Measurements from ENCODE around the gene CLSTN3.
"Not testable (repeated sequence)": the region's sequence is repeated elsewhere in the genome, so short reads cannot be mapped to it uniquely, and the experiment has no call there.

The CLSTN3 gene

GRCh38 chr12:7176595-7176994, 46.4 kb downstream of the CLSTN3 start:
- Histone ChIP-seq H4K20me1 (ENCODE audit: insufficient read depth) (no peaks in the 10 kb centered on the region), H3K4me2 (no peak overlapping the region), H3K27ac (no peak overlapping the region), H3K36me3 (ENCODE audit: insufficient read depth) (no peaks in the 10 kb centered on the region), H3K9ac (no peak overlapping the region), H3K4me3 (IDR thresholded peaks at IDR 0.05; ENCODE audit: insufficient read depth, low read depth, low read length) (no peak overlapping the region), H3K27me3 (ENCODE audit: insufficient read depth, low read depth) (no peaks in the 10 kb centered on the region), H2AFZ (ENCODE audit: low read depth) (no peak overlapping the region), H3K4me1 (ENCODE audit: low read depth, poor library complexity, severe bottlenecking) (no peaks in the 10 kb centered on the region), H3K79me2 (ENCODE audit: insufficient read depth, low read depth) (no peaks in the 10 kb centered on the region)
- TF ChIP-seq CTCF (conservative IDR thresholded peaks at IDR 0.05; ENCODE audit: low read depth, low read length) = no peak

DNA sequence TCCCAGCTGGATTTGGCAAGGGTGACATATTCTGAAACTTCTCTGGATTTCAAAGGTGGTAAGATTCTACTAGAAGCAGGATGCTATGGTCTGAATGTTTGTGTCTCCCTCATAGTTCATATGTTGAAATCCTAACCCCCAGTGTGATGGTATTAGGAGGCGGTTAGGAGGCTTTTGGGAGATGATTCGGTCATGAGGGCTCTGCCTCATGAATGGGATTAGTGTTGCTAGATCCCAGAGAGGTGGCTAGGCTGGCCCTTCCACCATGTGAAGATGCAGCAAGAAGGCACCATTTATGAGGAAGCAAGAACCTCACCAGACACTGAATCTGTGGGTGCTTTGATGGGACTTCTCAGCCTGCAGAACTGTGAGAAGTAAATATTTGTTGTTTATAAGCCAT, 48.3 kb downstream of the CLSTN3 start:
- Histone ChIP-seq H3K36me3 (ENCODE audit: insufficient read depth) (no peaks in the 10 kb centered on the region), H4K20me1 (ENCODE audit: insufficient read depth) (no peaks in the 10 kb centered on the region), H3K4me2 (no peak overlapping the region), H3K4me3 (IDR thresholded peaks at IDR 0.05; ENCODE audit: insufficient read depth, low read depth, low read length) (no peak overlapping the region), H3K9ac (no peak overlapping the region), H3K27me3 (ENCODE audit: insufficient read depth, low read depth) (no peaks in the 10 kb centered on the region), H3K27ac (no peak overlapping the region), H3K4me1 (ENCODE audit: low read depth, poor library complexity, severe bottlenecking) (no peaks in the 10 kb centered on the region), H3K79me2 (ENCODE audit: insufficient read depth, low read depth) (no peaks in the 10 kb centered on the region), H2AFZ (ENCODE audit: low read depth) (no peak overlapping the region)
- no peak for TF ChIP-seq CTCF (conservative IDR thresholded peaks at IDR 0.05; ENCODE audit: low read depth, low read length)

GRCh38 chr12:7180685-7181084, 50.5 kb downstream of the CLSTN3 start:
- Histone ChIP-seq H3K79me2 (ENCODE audit: insufficient read depth, low read depth) (no peaks in the 10 kb centered on the region), H3K27ac (no peak overlapping the region), H3K27me3 (ENCODE audit: insufficient read depth, low read depth) (no peaks in the 10 kb centered on the region), H3K4me2 (no peak overlapping the region), H3K4me1 (ENCODE audit: low read depth, poor library complexity, severe bottlenecking) (no peaks in the 10 kb centered on the region), H4K20me1 (ENCODE audit: insufficient read depth) (no peaks in the 10 kb centered on the region), H3K9ac (no peak overlapping the region), H3K4me3 (IDR thresholded peaks at IDR 0.05; ENCODE audit: insufficient read depth, low read depth, low read length) (no peak overlapping the region), H2AFZ (ENCODE audit: low read depth) (no peak overlapping the region), H3K36me3 (ENCODE audit: insufficient read depth) (no peaks in the 10 kb centered on the region)
- no peak for TF ChIP-seq CTCF (conservative IDR thresholded peaks at IDR 0.05; ENCODE audit: low read depth, low read length)

DNA sequence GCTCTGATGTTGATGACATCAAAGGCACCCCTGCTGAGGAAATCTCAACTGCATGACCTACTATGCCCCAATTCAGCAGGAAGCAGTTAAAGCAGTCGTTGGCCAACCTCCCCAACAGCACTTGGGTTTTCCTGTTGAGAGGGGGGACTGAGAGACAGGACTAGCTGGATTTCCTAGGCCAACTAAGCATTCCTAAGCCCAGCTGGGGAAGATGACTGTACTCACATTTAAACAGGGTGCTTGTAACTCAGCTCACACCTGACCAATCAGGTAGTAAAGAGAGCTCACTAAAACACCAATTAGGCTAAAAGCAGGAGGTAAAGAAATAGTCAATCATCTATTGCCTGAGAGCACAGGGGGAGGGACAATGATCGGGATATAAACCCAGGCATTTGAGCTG, 55.9 kb downstream of the CLSTN3 start:
- H3K36me3 ChIP-seq (ENCODE audit: insufficient read depth); H3K4me2 ChIP-seq; H4K20me1 ChIP-seq (ENCODE audit: insufficient read depth); H3K27me3 ChIP-seq (ENCODE audit: insufficient read depth, low read depth); H2AFZ ChIP-seq (ENCODE audit: low read depth); H3K9ac ChIP-seq; H3K27ac ChIP-seq; H3K79me2 ChIP-seq (ENCODE audit: insufficient read depth, low read depth); H3K4me3 ChIP-seq (IDR thresholded peaks at IDR 0.05; ENCODE audit: insufficient read depth, low read depth, low read length): not testable (repeated sequence)
- H3K4me1 ChIP-seq (ENCODE audit: low read depth, poor library complexity, severe bottlenecking) = peaks cover 17% of the 10 kb centered on the region

GRCh38 chr12:7188562-7189397, 58.6 kb downstream of the CLSTN3 start:
- Histone ChIP-seq H3K9ac (peak overlapping the region; percentile 79), H3K27ac (peak overlapping the region; percentile 4; the same call in 1 of the 2 replicates), H3K4me3 (IDR thresholded peaks at IDR 0.05; ENCODE audit: insufficient read depth, low read depth, low read length) (no peak overlapping the region), H3K4me2 (peak overlapping the region; percentile 82), H3K79me2 (ENCODE audit: insufficient read depth, low read depth) (0 out of 2 replicates have a peak, but pooled peaks cover 4% of the 10 kb centered on the region), H3K36me3 (ENCODE audit: insufficient read depth) (no peaks in the 10 kb centered on the region), H4K20me1 (ENCODE audit: insufficient read depth) (no peaks in the 10 kb centered on the region), H3K27me3 (ENCODE audit: insufficient read depth, low read depth) (no peaks in the 10 kb centered on the region), H2AFZ (ENCODE audit: low read depth) (peak overlapping the region; percentile 86), H3K4me1 (ENCODE audit: low read depth, poor library complexity, severe bottlenecking) (peaks cover 19% of the 10 kb centered on the region)
- peak; percentile 67 for TF ChIP-seq CTCF (conservative IDR thresholded peaks at IDR 0.05; ENCODE audit: low read depth, low read length)

Data from KMS-11 (cell line).